HFF-Myc (cell line): ENCODE measurements around the gene GIPC3.

Experiments used
- DNase-seq: peaks from one replicate; pipeline ENCODE4 v3.0.0-alpha.2; 2011; ENCODE audit warnings: low read depth; ENCODE audit errors: extremely low read depth
- H3K4me3 ChIP-seq: replicated peaks from 2 replicates; pipeline ENCODE4 v1.5.1; 2011; ENCODE audit warnings: low read depth, mild to moderate bottlenecking, control low read depth, low read length
- CTCF ChIP-seq: IDR thresholded peaks from 2 replicates; pipeline ENCODE4 v1.5.1; 2012; ENCODE audit warnings: mild to moderate bottlenecking, low read depth, low read length, control low read depth; ENCODE audit errors: missing control alignments

GIPC3 gene

GRCh38 chr19:3589949-3590348 lies 4.7 kb downstream of the GIPC3 start:
- DNase-seq = no peak
- no peak for TF ChIP-seq CTCF
- no peak overlapping the region for H3K4me3 ChIP-seq

- H3K4me3 ChIP-seq = no peak overlapping the region
- DNase-seq = no peak
- TF ChIP-seq CTCF = no peak
These were observed 5.8 kb downstream of the GIPC3 start for GRCh38 chr19:3590991-3591659.

GRCh38 chr19:3591876-3592613 lies 6.8 kb downstream of the GIPC3 start:
- DNase-seq = no peak
- no peak overlapping the region for H3K4me3 ChIP-seq
- no peak for TF ChIP-seq CTCF

GRCh38 chr19:3593156-3593555 lies 7.9 kb downstream of the GIPC3 start:
- TF ChIP-seq CTCF = no peak
- no peak for DNase-seq
- H3K4me3 ChIP-seq = no peak overlapping the region

- no peak overlapping the region for H3K4me3 ChIP-seq
- TF ChIP-seq CTCF = no peak
- no peak for DNase-seq
These were observed 10.3 kb downstream of the GIPC3 start for GRCh38 chr19:3595521-3596061.

GRCh38 chr19:3599776-3600187 lies 14.5 kb downstream of the GIPC3 start:
- TF ChIP-seq CTCF = peak; percentile 11
- no peak overlapping the region for H3K4me3 ChIP-seq
- DNase-seq = no peak
